ENCODE data around the gene GRIP1.

The GRIP1 gene

DNA sequence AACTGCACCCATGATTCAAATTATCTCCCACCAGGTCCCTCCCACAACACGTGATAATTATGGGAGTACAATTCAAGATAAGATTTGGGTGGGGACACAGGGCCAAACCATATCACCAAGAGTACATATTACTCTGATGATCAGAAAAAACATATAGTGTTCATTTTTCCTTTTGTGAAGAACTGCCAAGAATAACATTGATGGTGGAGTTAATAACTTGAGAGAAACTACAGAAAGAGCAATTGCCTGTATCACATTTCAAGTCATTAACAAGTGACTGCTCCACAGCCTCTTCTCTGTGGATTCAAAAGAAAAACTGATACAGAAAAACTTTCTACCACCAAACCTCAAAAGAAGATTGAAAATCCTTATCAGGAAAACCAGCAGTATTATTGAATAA lies 34.7 kb downstream of the GRIP1 start:
- DNase-seq = no peak

- no peak for DNase-seq
These were observed 38.0 kb downstream of the GRIP1 start for GRCh38 chr12:66640691-66641460.

GRCh38 chr12:66638666-66639065 lies 40.2 kb downstream of the GRIP1 start:
- no peak for DNase-seq

- no peak for DNase-seq
These were observed 41.1 kb downstream of the GRIP1 start for GRCh38 chr12:66637699-66638301.

GRCh38 chr12:66636771-66637170 lies 42.1 kb downstream of the GRIP1 start:
- no peak for DNase-seq

- DNase-seq = no peak
These were observed 45.2 kb downstream of the GRIP1 start for GRCh38 chr12:66633676-66634075.

DNA sequence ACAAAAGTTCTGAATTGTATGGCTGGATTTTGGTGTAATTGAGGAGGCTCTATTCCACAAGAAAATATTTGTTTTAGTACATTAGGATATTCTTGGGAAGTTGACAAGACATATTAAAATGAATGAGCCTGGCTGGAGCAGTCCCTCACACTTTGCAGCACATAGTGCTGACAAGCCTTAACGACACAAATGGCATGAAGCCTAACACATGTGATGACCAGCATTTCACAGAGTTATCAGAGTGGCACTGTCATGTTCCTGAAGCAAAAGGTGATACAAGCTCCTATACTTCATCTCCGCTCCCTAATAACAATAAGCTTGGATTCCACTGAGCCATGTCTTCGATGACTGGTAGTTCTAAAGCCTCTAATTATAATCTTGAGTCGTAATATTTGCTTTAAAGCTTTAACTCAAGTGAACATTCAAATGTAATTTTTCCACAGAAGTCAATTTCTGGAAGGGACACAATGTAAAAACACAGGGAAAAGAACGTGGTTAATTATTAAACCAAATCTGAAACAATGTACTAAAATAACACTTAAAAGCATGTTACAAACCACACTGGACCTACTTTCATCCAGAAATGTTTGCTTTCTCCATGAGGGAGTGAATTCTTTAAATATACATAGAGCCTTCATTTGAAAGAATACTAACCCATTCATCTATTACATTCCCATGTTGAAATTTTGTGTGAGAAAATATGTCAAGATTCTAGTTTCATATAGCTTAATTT lies 49.6 kb downstream of the GRIP1 start:
- DNase-seq = no peak

DNA sequence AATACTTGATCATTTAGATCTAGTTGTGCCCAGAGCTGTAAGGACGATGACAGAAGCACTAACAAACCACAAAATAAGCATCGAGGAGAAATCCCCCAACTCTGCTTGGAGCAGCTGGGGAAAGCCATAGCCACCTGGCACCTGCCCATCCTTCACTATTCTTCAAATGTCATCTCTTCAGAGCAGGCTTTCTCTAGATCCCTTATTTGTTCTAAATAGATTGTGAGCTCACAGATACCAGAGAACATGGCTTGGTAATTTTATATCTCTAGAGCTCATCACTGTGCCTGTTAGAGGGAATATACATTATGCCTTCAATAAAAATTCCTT lies 50.9 kb downstream of the GRIP1 start:
- DNase-seq = no peak

DNA sequence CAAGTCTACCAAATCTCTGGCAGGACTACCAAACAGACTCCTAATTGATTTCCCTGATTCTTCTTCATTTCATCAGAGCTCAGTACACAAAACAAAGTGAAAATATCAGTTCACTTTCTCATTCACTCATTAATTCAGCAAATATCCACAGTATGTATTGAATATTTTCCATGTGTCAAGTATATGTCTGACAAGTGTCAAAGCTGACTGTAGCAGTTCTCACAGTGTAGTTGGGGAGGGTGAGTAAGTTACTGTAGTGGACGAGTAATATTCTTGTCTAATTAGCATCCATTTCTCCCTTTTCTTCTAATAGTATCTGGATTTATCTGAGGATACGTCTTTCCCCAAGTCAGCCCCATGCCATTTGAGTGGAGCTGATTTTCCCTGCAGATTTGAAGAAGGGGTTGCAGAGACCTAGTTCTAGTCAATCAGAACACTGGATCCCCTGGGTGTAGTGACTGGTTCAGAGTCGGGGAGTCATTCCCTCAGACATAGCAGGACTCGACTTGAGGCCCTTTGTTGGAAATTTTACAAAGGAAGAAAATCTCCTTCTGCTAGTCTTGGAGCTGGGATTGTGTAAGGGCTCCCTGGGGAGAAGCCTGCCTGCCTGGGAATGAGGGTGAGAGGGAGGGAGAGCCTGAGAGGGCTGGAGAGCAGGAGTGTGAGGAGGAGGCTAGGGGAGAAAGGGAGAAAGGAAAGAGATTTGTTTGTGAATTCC lies 51.4 kb downstream of the GRIP1 start:
- no peak for DNase-seq

- DNase-seq = no peak
These were observed 54.1 kb downstream of the GRIP1 start for GRCh38 chr12:66624806-66625205.

- no peak for DNase-seq
These were observed 55.4 kb downstream of the GRIP1 start for GRCh38 chr12:66623455-66623854.

DNA sequence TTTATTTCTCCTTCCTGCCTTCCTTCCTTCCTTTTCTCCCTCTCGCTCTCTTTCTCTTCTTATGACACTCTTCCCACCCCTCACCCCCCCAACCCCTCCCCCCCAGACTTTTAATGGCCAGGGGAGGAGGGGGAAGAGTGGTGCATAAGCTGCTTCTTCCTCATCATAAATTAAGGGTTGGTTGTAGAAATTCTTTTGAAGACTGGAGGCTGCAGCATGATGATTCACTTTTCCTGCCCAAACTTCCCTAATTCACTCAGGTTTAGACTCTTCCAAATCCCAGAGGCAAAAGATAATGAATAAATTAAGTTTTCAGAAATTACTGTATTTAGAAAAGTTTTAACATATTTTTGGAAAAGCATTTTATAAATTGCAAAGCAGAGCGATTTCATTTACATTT lies 58.2 kb downstream of the GRIP1 start:
- no peak for DNase-seq

GRCh38 chr12:66620026-66620425 lies 58.9 kb downstream of the GRIP1 start:
- no peak for DNase-seq

DNA sequence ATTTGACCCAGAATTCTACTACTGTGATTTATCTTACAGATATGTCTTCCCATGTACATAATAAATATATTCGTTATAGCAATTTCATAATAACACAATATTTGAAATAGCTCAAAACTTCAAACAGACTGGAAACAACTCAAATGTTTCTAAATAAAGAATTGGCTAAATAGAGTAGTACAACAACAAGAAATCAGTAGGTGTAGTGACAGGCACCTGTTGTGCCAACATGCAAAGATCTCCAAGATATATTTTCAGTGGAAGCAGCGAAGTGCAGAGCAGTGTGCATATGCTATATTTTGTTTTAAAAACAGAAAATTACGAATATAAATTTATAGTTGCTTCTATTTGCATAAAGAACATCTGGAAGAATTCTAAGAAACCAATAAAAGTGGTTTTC lies 60.9 kb downstream of the GRIP1 start:
- DNase-seq = no peak

GRCh38 chr12:66612090-66612775 lies 66.6 kb downstream of the GRIP1 start:
- DNase-seq = no peak

- no peak for DNase-seq
These were observed 71.7 kb downstream of the GRIP1 start for GRCh38 chr12:66607147-66607546.

DNA sequence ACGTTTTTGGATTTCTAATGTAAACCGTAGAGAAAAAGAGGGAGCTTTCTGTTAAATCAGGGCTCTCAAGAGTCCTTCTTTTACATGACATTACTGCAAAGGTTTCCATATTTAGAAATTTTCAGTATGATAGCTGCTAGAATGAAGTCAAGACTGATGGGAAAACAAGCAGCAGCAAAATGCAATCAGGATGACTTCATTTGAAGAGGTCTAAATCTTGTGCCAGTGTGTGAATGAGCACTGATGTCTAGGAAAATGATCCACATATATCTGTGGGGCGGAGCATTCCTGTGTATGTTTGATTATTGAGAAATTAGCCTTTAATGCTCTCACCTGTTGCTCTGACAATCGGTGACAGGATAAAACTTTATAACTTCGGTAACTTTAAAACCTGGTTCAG lies 73.6 kb downstream of the GRIP1 start:
- DNase-seq = no peak

- no peak for DNase-seq
These were observed 74.8 kb downstream of the GRIP1 start for GRCh38 chr12:66603981-66604479.

- no peak for DNase-seq
These were observed 75.4 kb downstream of the GRIP1 start for GRCh38 chr12:66603461-66603860.

GRCh38 chr12:66602483-66603143 lies 76.3 kb downstream of the GRIP1 start:
- no peak for DNase-seq

DNA sequence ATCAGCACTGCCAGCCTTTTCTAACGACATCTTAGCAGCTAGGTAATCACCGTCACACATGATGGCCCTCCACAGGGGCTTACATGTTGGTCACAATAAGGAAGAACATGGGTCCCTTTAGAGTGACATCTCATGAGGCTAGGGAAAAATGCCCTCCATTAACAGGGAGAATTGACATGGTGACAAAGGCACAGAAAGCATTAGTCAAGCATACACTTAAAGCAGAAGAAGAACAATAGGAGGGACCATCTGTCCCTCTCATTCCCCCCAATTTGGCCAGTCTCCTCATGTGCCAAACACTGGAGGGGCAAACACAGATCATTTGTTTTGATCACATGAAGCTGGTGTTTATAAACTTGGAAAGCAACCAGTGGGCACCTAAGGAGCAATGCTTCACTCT lies 78.0 kb downstream of the GRIP1 start:
- no peak for DNase-seq

GRCh38 chr12:66599816-66600215 lies 79.1 kb downstream of the GRIP1 start:
- no peak for DNase-seq
